C4-2B (cell line): ENCODE data around the gene GHDC.
"Not testable (repeated sequence)": the region's sequence is repeated elsewhere in the genome, so short reads cannot be mapped to it uniquely, and the experiment has no call there.

Source experiments
- H3K27ac ChIP-seq: fragments of 450-650 bp; 2 replicates; pipeline ENCODE4 v1.5.1; 2017
- ZFX ChIP-seq: fragments of 450-650 bp; IDR thresholded peaks from 2 replicates; pipeline ENCODE4 v1.6.1; 2017
- TF ChIP-seq, protein P1 (sequence below): fragments of 450-650 bp; conservative IDR thresholded peaks from 2 replicates; pipeline ENCODE4 v1.5.1; 2017; ENCODE audit warnings: mild to moderate bottlenecking

The GHDC gene, protein sequence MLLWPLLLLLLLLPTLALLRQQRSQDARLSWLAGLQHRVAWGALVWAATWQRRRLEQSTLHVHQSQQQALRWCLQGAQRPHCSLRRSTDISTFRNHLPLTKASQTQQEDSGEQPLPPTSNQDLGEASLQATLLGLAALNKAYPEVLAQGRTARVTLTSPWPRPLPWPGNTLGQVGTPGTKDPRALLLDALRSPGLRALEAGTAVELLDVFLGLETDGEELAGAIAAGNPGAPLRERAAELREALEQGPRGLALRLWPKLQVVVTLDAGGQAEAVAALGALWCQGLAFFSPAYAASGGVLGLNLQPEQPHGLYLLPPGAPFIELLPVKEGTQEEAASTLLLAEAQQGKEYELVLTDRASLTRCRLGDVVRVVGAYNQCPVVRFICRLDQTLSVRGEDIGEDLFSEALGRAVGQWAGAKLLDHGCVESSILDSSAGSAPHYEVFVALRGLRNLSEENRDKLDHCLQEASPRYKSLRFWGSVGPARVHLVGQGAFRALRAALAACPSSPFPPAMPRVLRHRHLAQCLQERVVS

DNA sequence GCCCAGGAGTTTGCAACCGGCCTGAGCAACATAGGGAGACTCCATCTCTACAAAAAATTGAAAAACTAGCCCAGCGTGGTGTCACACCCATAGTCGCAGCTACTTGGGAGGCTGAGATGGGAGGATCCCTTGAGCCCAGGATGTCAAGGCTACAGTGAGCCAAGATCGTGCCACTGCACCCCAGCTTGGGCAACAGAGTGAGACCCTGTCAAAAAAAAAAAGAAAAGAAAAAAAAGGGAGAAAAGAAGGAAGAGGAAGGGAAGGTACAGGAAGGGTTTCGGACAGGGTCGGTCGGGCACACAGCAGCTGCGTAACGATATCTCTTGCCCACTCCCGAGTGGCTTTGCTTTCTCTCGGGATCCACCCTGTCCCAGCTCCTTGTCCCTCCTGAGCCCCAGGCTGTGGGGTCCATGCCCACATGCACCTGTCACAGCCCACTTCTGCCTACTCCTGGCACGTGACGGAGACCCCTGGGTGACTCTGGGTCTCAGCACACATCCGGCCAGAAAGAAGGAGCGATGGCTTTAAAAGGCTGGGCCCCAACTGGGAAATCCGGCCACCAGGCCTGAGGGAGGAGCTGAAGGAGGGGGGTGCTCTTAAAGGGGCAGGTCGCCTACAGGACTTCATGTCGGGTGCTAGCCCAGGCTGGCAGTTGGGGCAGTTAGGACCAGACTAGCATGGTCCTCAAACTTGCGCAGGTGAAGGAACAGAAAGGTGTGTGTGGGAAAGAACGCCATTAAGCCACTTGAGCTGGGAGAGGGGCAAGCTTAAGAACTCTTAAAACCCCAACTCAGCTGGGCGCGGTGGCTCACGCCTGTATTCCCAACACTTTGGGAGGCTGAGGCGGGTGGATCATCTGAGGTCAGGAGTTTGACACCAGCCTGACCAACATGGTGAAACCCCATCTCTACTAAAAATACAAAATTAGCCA, at the start of gene GHDC:
GHDC (minus strand) TSS at position 526 of the 931 bp plus-strand sequence. CDS start 913 bp downstream, outside the sequence.
- peak within 1 kb of the TSS; percentile 62 for H3K27ac ChIP-seq
- TF ChIP-seq, protein P1, sequence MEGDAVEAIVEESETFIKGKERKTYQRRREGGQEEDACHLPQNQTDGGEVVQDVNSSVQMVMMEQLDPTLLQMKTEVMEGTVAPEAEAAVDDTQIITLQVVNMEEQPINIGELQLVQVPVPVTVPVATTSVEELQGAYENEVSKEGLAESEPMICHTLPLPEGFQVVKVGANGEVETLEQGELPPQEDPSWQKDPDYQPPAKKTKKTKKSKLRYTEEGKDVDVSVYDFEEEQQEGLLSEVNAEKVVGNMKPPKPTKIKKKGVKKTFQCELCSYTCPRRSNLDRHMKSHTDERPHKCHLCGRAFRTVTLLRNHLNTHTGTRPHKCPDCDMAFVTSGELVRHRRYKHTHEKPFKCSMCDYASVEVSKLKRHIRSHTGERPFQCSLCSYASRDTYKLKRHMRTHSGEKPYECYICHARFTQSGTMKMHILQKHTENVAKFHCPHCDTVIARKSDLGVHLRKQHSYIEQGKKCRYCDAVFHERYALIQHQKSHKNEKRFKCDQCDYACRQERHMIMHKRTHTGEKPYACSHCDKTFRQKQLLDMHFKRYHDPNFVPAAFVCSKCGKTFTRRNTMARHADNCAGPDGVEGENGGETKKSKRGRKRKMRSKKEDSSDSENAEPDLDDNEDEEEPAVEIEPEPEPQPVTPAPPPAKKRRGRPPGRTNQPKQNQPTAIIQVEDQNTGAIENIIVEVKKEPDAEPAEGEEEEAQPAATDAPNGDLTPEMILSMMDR = no peak
- TF ChIP-seq ZFX = no peak

DNA sequence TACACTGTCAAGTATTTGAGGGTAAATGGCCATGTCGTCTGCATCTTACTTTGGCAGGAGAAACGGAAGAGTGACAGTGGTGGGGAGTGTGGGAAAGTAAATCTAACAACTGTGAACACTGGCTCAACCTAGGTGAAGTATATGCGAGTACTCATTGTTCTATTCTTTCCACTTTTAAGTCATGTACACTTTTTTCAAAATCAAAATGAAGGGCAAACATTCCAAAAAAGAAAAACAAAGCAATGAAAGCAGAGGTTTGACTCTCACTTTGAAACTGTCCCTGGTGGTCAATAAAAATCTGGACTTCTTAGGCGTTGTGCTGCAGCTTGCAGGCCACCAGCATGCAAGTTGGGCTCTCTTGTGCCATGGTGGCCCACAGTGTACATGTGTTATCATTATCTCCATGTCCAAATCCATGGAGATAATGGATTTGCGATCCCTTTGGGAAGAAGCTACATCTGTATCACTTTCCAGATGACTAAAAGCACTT, 49.2 kb upstream of the GHDC start:
- no peak overlapping the region for H3K27ac ChIP-seq
- TF ChIP-seq, protein P1 = no peak
- no peak for TF ChIP-seq ZFX

DNA sequence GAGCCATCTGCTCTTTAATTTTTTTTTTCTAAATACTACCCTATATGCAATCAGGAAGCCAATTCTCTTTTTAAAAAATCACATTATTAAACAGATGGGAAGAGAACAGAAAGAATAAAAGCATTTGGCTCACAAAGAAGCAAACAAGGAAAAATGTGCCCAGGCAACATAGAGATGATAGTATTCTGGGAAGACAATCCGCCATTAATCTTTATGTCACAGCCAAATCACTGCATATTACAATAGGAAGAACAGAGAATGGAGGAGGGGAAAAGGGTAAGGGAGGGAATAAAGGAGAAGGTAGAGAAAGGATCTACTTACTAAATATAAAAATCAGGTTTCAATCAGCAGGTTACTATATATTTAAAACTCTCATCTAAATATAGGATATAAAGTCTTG, 47.6 kb upstream of the GHDC start:
- no peak overlapping the region for H3K27ac ChIP-seq
- TF ChIP-seq, protein P1 = no peak
- TF ChIP-seq ZFX = no peak

DNA sequence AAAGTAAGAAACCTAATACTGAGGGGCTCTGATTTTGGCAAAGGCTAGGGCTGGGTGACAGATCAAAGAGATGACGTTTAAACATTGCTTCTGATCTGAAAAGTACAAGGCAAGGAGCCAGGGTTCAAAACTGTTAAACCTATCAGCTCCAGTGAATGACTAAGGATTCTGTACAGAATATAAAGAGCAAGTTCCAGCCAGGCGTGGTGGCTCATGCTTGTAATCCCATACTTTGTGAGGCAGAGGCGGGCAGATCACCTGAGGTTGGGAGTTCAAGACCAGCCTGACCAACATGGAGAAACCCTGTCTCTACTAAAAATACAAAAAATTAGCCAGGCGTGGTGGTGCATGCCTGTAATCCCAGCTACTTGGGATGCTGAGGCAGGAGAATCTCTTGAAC, 46.6 kb upstream of the GHDC start:
- H3K27ac ChIP-seq = not testable (repeated sequence)

DNA sequence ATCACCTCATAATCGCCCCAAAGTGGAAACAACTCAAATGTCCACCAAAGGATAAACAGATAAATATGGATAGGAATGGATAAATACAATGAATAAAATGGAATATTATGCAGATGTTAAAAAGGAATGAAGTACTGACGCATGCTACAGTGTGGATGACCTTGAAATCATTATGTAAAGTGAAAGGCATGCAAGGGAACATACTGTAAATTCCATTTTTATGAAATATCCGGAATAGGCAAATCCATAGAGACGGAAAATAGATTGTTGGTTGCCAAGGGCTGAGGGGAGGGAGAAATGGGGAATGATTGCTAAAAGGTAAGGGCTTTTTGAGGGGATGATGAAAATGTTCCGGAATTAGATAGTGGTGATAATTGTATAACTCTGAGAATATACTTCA, 45.9 kb upstream of the GHDC start:
- no peak for TF ChIP-seq ZFX
- TF ChIP-seq, protein P1 = no peak
- H3K27ac ChIP-seq = no peak overlapping the region

DNA sequence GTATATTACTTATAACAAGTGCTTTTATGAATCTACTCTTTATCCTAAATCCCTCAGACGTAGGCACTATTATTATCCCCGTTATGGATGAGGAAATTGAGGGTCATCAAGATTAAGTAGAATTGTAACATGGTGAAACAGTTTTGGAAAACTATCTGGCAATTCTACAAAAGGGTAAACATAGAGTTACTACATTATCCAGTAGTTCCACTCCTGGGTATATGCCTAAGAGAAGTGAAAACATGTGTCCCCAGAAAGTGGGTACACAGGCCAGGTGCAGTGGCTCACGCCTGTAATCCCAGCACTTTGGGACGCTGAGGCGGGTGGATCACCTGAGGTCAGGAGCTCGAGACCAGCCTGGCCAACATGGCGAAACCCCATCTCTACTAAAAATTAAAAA, 45.3 kb upstream of the GHDC start:
- H3K27ac ChIP-seq = not testable (repeated sequence)

DNA sequence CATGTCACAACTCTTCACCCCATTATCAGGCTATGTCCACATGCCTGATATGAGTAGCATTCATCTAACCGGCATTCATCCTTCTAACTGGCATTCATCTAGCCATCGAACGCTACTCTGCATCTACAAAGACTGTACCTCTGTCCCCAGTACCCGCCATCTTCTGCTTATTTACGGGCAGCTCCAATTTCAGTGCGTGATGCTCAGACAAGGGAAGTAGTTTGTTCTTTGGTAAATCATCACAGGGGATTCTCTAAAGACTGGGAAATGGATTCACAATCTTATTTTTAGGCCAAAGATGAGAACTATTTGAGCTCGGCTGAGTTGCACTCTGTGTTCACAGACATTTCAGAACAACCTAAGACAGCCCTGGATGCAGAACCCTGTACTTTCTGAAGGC, 42.5 kb upstream of the GHDC start:
- no peak overlapping the region for H3K27ac ChIP-seq
- TF ChIP-seq, protein P1 = no peak
- TF ChIP-seq ZFX = no peak

DNA sequence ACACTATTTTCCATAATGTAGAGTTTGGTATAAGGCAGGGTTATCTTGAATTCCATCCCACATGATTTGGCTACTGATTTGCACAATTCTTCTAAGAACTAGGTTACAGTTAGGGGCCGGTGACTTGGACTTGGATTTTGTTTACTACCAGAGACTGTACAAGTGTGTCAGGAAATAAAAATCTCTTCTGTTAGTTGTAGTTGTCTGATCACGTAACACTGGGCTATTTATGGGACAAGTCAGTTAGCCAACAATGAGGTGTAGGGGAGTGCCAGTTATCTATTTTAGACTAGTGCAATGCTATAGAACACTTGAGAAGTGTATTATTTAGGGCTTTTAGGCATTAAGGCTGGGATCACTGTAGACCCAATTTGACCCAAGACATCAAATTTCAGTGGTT, 39.7 kb upstream of the GHDC start:
- H3K27ac ChIP-seq = no peak overlapping the region
- TF ChIP-seq, protein P1 = no peak
- TF ChIP-seq ZFX = no peak
